IMR-90 (cell line): ENCODE measurements around the gene MEF2C. TPM values are rescaled to one million over a fixed set of nuclear protein-coding genes. Genes with fewer than 3 reads are reported as not detected.

ENCODE experiments used
- ATAC-seq: fragments of 200-7000 bp; cut with Tn5 transposase; 2 replicates; pipeline ENCODE4 v1.9.1; 2020; ENCODE audit warnings: low read depth, mild to moderate bottlenecking, moderate library complexity
- BruUV-seq: library from RNA; stranded (reverse); fragments of 400-500 nt; replicated peaks from 2 replicates; lab custom pipeline; 2021; lab: Mats Ljungman, UMichigan
- CTCF ChIA-PET: fragments of 300-600 bp; formaldehyde crosslinking; extraction: SDS; loops from one replicate; lab custom pipeline; 2021; ENCODE audit warnings: antibody characterized with exemption; lab: Yijun Ruan, JAX
- POLR2A ChIA-PET: fragments of 300-600 bp; sonication (Branson Sonifier 250); formaldehyde crosslinking; loops from one replicate; lab custom pipeline; 2022; ENCODE audit warnings: antibody characterized with exemption; ENCODE audit not compliant: unreplicated experiment; lab: Charles Lee
- DNase-seq: peaks from one replicate; pipeline ENCODE4 v3.0.0; 2013
- H2AFZ ChIP-seq: replicated peaks from 2 replicates; pipeline ENCODE3; 2013; ENCODE audit warnings: low read length, mild to moderate bottlenecking; ENCODE audit not compliant: poor library complexity
- H2AK5ac ChIP-seq: 2 replicates; pipeline ENCODE4 v1.6.1; 2013; ENCODE audit warnings: low read depth, low read length, inconsistent platforms
- H2AK9ac ChIP-seq: replicated peaks from 2 replicates; pipeline ENCODE3; 2013; ENCODE audit warnings: mild to moderate bottlenecking, low read depth, low read length, moderate library complexity; ENCODE audit not compliant: poor library complexity
- H2BK120ac ChIP-seq: 2 replicates; pipeline ENCODE4 v1.6.1; 2013; ENCODE audit warnings: low read depth, low read length, inconsistent platforms
- H2BK15ac ChIP-seq: 3 replicates; pipeline ENCODE4 v1.6.1; 2013; ENCODE audit warnings: low read depth, low read length, inconsistent platforms
- H2BK20ac ChIP-seq: 2 replicates; pipeline ENCODE4 v1.6.1; 2013; ENCODE audit warnings: low read depth, mild to moderate bottlenecking, inconsistent platforms, low read length, moderate library complexity
- H2BK5ac ChIP-seq: 2 replicates; pipeline ENCODE4 v1.6.1; 2013; ENCODE audit warnings: mild to moderate bottlenecking, low read depth, low read length, inconsistent platforms; ENCODE audit not compliant: poor library complexity, severe bottlenecking
- H3K14ac ChIP-seq: replicated peaks from 2 replicates; pipeline ENCODE4 v1.6.1; 2013; ENCODE audit warnings: low read depth, low read length, inconsistent platforms
- H3K18ac ChIP-seq: 2 replicates; pipeline ENCODE4 v1.6.1; 2013; ENCODE audit warnings: low read depth, low read length, control low read depth
- H3K23ac ChIP-seq: 2 replicates; pipeline ENCODE4 v1.6.1; 2013; ENCODE audit warnings: low read depth, low read length, inconsistent platforms
- H3K27ac ChIP-seq: 2 replicates; pipeline ENCODE4 v1.5.1; 2013; ENCODE audit warnings: mild to moderate bottlenecking, control low read depth, low read length; ENCODE audit not compliant: insufficient read depth
- H3K27me3 ChIP-seq: 2 replicates; pipeline ENCODE4 v1.6.1; 2013; ENCODE audit warnings: low read length; ENCODE audit not compliant: control insufficient read depth, insufficient read depth
- H3K36me3 ChIP-seq: 2 replicates; pipeline ENCODE4 v1.6.1; 2013; ENCODE audit warnings: low read length, mixed read lengths; ENCODE audit not compliant: control insufficient read depth, insufficient read depth
- H3K4ac ChIP-seq: 2 replicates; pipeline ENCODE4 v1.6.1; 2013; ENCODE audit warnings: low read depth, low read length, inconsistent platforms
- H3K4me1 ChIP-seq: 2 replicates; pipeline ENCODE4 v1.6.1; 2013; ENCODE audit warnings: low read length, mixed read lengths; ENCODE audit not compliant: control insufficient read depth, insufficient read depth
- H3K4me2 ChIP-seq: 2 replicates; pipeline ENCODE4 v1.6.1; 2013; ENCODE audit warnings: low read depth, mild to moderate bottlenecking, control low read depth, low read length, moderate library complexity
- H3K4me3 ChIP-seq: 2 replicates; pipeline ENCODE4 v1.5.1; 2013; ENCODE audit warnings: low read depth, mild to moderate bottlenecking, control low read depth, low read length, moderate library complexity; ENCODE audit not compliant: insufficient read depth
- H3K56ac ChIP-seq: 2 replicates; pipeline ENCODE4 v1.6.1; 2013; ENCODE audit warnings: low read length, inconsistent platforms; ENCODE audit not compliant: insufficient read depth; ENCODE audit errors: extremely low read depth
- H3K79me1 ChIP-seq, 2 experiments: 2 replicates each; pipeline ENCODE4 v1.6.1; 2013; ENCODE audit warnings: low read length in 2 of 2, inconsistent platforms in 1 of 2, low read depth in 1 of 2
- H3K9ac ChIP-seq: 2 replicates; pipeline ENCODE4 v1.6.1; 2013; ENCODE audit warnings: low read depth, low read length, control low read depth
- H3K9me1 ChIP-seq: 2 replicates; pipeline ENCODE4 v1.6.1; 2013; ENCODE audit warnings: low read length, inconsistent platforms; ENCODE audit not compliant: insufficient read depth
- H3K9me3 ChIP-seq: 2 replicates; pipeline ENCODE4 v1.6.1; 2013; ENCODE audit warnings: low read length; ENCODE audit not compliant: control insufficient read depth, insufficient read depth
- H4K20me1 ChIP-seq: 2 replicates; pipeline ENCODE4 v1.6.1; 2013; ENCODE audit warnings: low read length, inconsistent platforms; ENCODE audit not compliant: insufficient read depth
- H4K5ac ChIP-seq: 2 replicates; pipeline ENCODE4 v1.6.1; 2013; ENCODE audit warnings: mild to moderate bottlenecking, low read depth, low read length, control low read depth
- H4K8ac ChIP-seq, 2 experiments: 2 replicates each; pipeline ENCODE4 v1.6.1; 2013; ENCODE audit warnings: low read depth in 2 of 2, low read length in 2 of 2, control low read depth in 1 of 2, inconsistent platforms in 1 of 2
- H4K91ac ChIP-seq: 2 replicates; pipeline ENCODE4 v1.6.1; 2013; ENCODE audit warnings: low read depth, low read length, inconsistent platforms; ENCODE audit not compliant: insufficient read depth
- MAFK ChIP-seq: IDR thresholded peaks from 2 replicates; pipeline ENCODE4 v1.6.1; 2012; ENCODE audit warnings: low read depth, low read length, improper control_type of control experiment
- MAZ ChIP-seq: IDR thresholded peaks from 2 replicates; pipeline ENCODE4 v1.6.1; 2012; ENCODE audit warnings: low read depth, mild to moderate bottlenecking, low read length, improper control_type of control experiment, moderate library complexity, borderline replicate concordance
- WGBS, 2 experiments: methylation state at CpG; one replicate each; pipeline versions ENCODE4 v1.1.5 to v1.1.7; 2013; ENCODE audit warnings: missing lambda C conversion rate in 2 of 2; ENCODE audit not compliant: insufficient read length in 1 of 2; ENCODE audit errors: extremely low coverage in 2 of 2; 5-methylcytosine and 5-hydroxymethylcytosine counted together
- dilution Hi-C: fragments of 300-500 bp; cut with HindIII; formaldehyde crosslinking; loops from one replicate; pipeline ENCODE4 v1.14.3; 2018; ENCODE audit warnings: low sequenced_read_pairs; ENCODE audit not compliant: unreplicated experiment
- in situ Hi-C: fragments of 300-500 bp; cut with MboI; formaldehyde crosslinking; loops from 3 replicates; pipeline ENCODE4 v1.14.3; 2019; ENCODE audit warnings: low sequenced_read_pairs, inconsistent platforms, mixed read lengths
- intact Hi-C: fragments of 100-400 bp; cut with micrococcal nuclease; formaldehyde crosslinking; loops from 2 replicates; pipeline ENCODE4 v1.10.0; 2022
- polyA plus RNA-seq, 3 experiments: library from polyadenylated mRNA; depleted of rRNA; stranded (reverse); fragments of >200 nt; gene quantifications; 2 replicates each; pipeline ENCODE4 v1.2.3, GENCODE V29; 2012; ENCODE audit warnings: low replicate concordance in 1 of 3
- total RNA-seq: library from RNA; depleted of rRNA; stranded (reverse); fragments of >200 nt; gene quantifications from 2 replicates; pipeline ENCODE4 v1.2.3, GENCODE V29; 2012

MEF2C gene
- total and polyA plus RNA-seq, 2 of the 4 experiments (the other 2 are of a cell fraction) = 1.5 to 6.8 TPM

GRCh38 chr5:88861231-88861630 is 21.8 kb downstream of the MEF2C start:
- dilution Hi-C loops (no loop called here), intact Hi-C loops (no loop called here), in situ Hi-C loops (no loop called here)
- no peak for DNase-seq
- ChIA-PET POLR2A (no interaction called here), CTCF (interaction anchor here (1.1 kb wide), 1 partner anchor 33 kb away, joined by 3 read pairs; no protein-coding TSS in a partner anchor)
- Histone ChIP-seq H3K27me3 (no peaks in the 10 kb centered on the region), H2BK20ac (no peak overlapping the region), H4K8ac (no peak overlapping the region), H2BK15ac (no peak overlapping the region), H3K4me2 (no peak overlapping the region), H3K9ac (no peak overlapping the region), H3K4me1 (no peaks in the 10 kb centered on the region), H3K36me3 (no peaks in the 10 kb centered on the region), H2AK5ac (no peak overlapping the region), H3K4ac (no peak overlapping the region), H3K56ac (no peak overlapping the region), H2BK120ac (no peak overlapping the region), H3K23ac (no peak overlapping the region), H4K91ac (no peak overlapping the region), H4K20me1 (no peaks in the 10 kb centered on the region), H3K79me1 (no peaks in the 10 kb centered on the region), H3K9me3 (no peaks in the 10 kb centered on the region; the same call in 1 of the 2 replicates), H2BK5ac (no peak overlapping the region), H3K9me1 (no peaks in the 10 kb centered on the region), H2AFZ (no peak overlapping the region), H3K4me3 (no peak overlapping the region), H2AK9ac (no peak overlapping the region), H3K27ac (no peak overlapping the region), H3K18ac (no peak overlapping the region), H4K5ac (no peak overlapping the region), H3K14ac (no peak overlapping the region)
- WGBS, 2 experiments = no CpG with 5 or more reads among the region's 2 CpGs
- ATAC-seq = no peak
- no TSS peak for BruUV-seq
- no peak for TF ChIP-seq MAZ
- TF ChIP-seq MAFK = peak; percentile 20; the same call in 1 of the 2 replicates
